Lung (tissue), 12 donors: ENCODE measurements around the gene YY1. TPM values are rescaled to one million over a fixed set of nuclear protein-coding genes. Genes with fewer than 3 reads are reported as not detected.
A peak's percentile ranks its signal among the peaks of the same experiment; 100 is the strongest.

Experiments used
- ATAC-seq: fragments of 200-7000 bp; cut with Tn5 transposase; one replicate; pipeline ENCODE4 v1.9.1; 2020; ENCODE audit warnings: moderate number of reproducible peaks; ENCODE audit not compliant: insufficient read depth, low FRiP score
- DNase-seq, 3 donors: peaks; one replicate each; pipeline ENCODE4 v3.0.0-alpha.2; 2013 to 2017
- H3K27ac ChIP-seq, 2 donors: one replicate each; pipeline ENCODE4 v1.5.1; 2013; ENCODE audit warnings: mild to moderate bottlenecking in 2 of 2, moderate library complexity in 2 of 2, control low read depth in 1 of 2, inconsistent platforms in 1 of 2, low read depth in 1 of 2, low read length in 1 of 2
- H3K27me3 ChIP-seq, 3 donors: one replicate each; pipeline ENCODE4 v1.5.1; 2013; ENCODE audit warnings: low read length in 2 of 3; ENCODE audit not compliant: control insufficient read depth in 3 of 3, insufficient read depth in 3 of 3
- H3K36me3 ChIP-seq, 4 donors: one replicate each; pipeline ENCODE4 v1.5.1; 2013; ENCODE audit warnings: low read length in 4 of 4, mild to moderate bottlenecking in 1 of 4, moderate library complexity in 1 of 4; ENCODE audit not compliant: control insufficient read depth in 4 of 4, insufficient read depth in 4 of 4
- H3K4me1 ChIP-seq, 5 donors: one replicate each; pipeline ENCODE4 v1.5.1; 2013; ENCODE audit warnings: low read length in 5 of 5, mild to moderate bottlenecking in 2 of 5, moderate library complexity in 1 of 5; ENCODE audit not compliant: control insufficient read depth in 5 of 5, insufficient read depth in 5 of 5
- H3K4me3 ChIP-seq: one replicate; pipeline ENCODE4 v1.5.1; 2013; ENCODE audit warnings: mild to moderate bottlenecking, control low read depth, moderate library complexity
- H3K9ac ChIP-seq, 2 donors: one replicate each; pipeline ENCODE4 v1.5.1; 2013; ENCODE audit warnings: low read length in 2 of 2, control low read depth in 1 of 2; ENCODE audit not compliant: insufficient read depth in 1 of 2
- H3K9me3 ChIP-seq, 4 donors: one replicate each; pipeline ENCODE4 v1.5.1; 2013; ENCODE audit warnings: low read length in 3 of 4, mild to moderate bottlenecking in 1 of 4, moderate library complexity in 1 of 4; ENCODE audit not compliant: control insufficient read depth in 4 of 4, insufficient read depth in 3 of 4
- WGBS, 2 donors: extraction: QIAGEN DNeasy Blood & Tissue Kit; methylation state at CpG; one replicate each; pipeline ENCODE4 v1.1.7; 2013; 5-methylcytosine and 5-hydroxymethylcytosine counted together
- polyA plus RNA-seq, 2 donors: library from polyadenylated mRNA; stranded (reverse); fragments of 200-250 nt; gene quantifications; one replicate each; pipeline ENCODE4 v1.2.1, GENCODE V29; 2013
- total RNA-seq, 2 donors: library from RNA; depleted of rRNA in 1 of 2; stranded (reverse); fragments of >200 nt in 1 of 2; gene quantifications; one replicate each; pipeline ENCODE4 v1.2.1, GENCODE V29; 2014 to 2021
- TF ChIP-seq, protein P1 (sequence below): IDR thresholded peaks from 2 replicates; pipeline ENCODE4 v1.5.1; 2012; ENCODE audit warnings: mild to moderate bottlenecking; ENCODE audit errors: control extremely low read depth, extremely low read depth
- donor health status: control.
- donor health status: control.
- donor health status: Bipolar disorder and iron deficiency.
- donor health status: healthy.
- donor health status: DM: yes; HTN: yes; CAD: no.

The YY1 gene
- total and polyA plus RNA-seq, 4 donors = 22.9 to 62.9 (median 34.6) TPM

DNA sequence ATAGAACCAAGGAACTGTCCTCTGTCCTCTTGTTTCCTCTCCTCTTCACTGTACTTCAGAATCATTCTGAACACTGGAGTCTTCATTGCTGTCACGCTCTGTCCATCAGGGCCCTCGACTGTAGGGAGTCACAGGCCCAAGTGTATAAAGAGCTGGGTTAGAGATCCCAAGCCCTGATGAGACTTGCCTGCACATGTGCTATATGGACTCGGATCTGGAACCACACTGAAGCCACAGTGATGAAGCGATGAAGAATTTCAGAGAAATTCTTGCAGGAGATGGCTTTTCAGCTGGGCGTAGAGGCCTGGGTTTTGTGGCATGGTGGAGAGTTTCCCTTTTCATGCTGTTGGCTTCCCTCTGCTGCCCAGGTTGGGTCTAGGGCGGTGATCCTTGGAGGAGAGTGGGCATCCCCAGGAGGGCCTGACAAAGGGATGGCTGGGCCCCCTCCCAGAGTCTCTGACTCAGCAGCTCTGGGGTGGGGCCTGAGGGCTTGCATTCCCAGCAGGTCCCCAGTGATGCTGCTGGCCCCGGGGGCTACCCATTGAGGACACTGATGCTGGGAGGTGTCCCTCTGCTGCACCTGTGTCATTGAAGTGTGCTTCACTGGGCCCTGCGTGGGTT, 39.6 kb upstream of the YY1 start:
- 91 to 92% methylated on average over 8 of the region's 8 CpGs for WGBS, 2 donors
- H3K27me3 ChIP-seq = no peaks in the 10 kb centered on the region
- no peak overlapping the region for H3K4me3 ChIP-seq
- H3K4me1 ChIP-seq = no peaks in the 10 kb centered on the region
- no peaks in the 10 kb centered on the region for H3K9me3 ChIP-seq
- no peak overlapping the region for H3K9ac ChIP-seq
- no peak for DNase-seq
- H3K36me3 ChIP-seq = no peaks in the 10 kb centered on the region
- ATAC-seq = no peak
- TF ChIP-seq, protein P1, sequence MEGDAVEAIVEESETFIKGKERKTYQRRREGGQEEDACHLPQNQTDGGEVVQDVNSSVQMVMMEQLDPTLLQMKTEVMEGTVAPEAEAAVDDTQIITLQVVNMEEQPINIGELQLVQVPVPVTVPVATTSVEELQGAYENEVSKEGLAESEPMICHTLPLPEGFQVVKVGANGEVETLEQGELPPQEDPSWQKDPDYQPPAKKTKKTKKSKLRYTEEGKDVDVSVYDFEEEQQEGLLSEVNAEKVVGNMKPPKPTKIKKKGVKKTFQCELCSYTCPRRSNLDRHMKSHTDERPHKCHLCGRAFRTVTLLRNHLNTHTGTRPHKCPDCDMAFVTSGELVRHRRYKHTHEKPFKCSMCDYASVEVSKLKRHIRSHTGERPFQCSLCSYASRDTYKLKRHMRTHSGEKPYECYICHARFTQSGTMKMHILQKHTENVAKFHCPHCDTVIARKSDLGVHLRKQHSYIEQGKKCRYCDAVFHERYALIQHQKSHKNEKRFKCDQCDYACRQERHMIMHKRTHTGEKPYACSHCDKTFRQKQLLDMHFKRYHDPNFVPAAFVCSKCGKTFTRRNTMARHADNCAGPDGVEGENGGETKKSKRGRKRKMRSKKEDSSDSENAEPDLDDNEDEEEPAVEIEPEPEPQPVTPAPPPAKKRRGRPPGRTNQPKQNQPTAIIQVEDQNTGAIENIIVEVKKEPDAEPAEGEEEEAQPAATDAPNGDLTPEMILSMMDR = no peak
- no peak overlapping the region for H3K27ac ChIP-seq

DNA sequence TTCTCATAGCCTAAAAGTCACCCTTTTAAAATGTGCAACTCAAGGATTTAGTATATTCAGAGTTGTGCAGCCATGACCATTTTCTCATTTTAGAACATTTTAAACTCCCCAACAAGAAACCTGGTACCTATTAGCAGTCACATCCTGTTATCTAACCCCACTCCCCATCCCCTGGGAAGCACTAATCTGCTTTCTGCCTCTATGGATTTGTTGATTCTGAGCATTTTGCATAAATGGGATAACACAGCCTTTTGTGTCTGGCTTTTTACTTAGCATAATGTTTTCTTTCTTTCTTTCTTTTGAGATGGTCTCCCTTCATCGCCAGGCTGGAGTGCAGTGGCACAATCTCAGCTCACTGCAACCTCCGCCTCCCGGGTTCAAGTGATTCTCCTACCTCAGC, 38.6 kb upstream of the YY1 start:
- 87 to 93% methylated on average over 3 of the region's 3 CpGs for WGBS, 2 donors
- H3K9me3 ChIP-seq = no peaks in the 10 kb centered on the region
- H3K4me1 ChIP-seq = peaks cover 0 to 2% (median 0%) of the 10 kb centered on the region in 5 donors
- H3K9ac ChIP-seq = no peak overlapping the region
- H3K36me3 ChIP-seq = no peaks in the 10 kb centered on the region
- H3K27ac ChIP-seq = no peak overlapping the region
- no peak for ATAC-seq
- TF ChIP-seq, protein P1 = no peak
- H3K27me3 ChIP-seq = no peaks in the 10 kb centered on the region
- DNase-seq = no peak
- H3K4me3 ChIP-seq = no peak overlapping the region

DNA sequence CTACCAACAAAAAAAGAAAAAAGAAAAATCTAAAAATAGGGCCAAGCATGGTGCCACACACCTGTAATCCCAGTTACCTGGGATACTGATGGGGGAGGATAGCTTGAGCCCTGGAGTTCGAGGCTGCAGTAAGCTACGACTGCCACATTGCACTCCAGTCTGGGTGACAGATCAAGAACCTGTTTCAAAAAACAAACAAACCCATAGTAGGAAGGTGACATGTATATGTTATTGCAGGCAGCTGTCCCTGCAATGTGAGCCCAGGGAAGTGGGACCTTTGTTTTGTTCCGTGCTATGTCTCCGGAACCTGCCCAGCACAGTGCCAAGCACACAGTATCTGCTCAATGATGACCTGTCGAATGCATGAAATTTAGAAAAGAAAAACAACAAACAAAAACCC, 37.2 kb upstream of the YY1 start:
- H3K27me3 ChIP-seq = no peaks in the 10 kb centered on the region
- H3K36me3 ChIP-seq = no peaks in the 10 kb centered on the region
- TF ChIP-seq, protein P1 = no peak
- no peak overlapping the region for H3K27ac ChIP-seq
- H3K9ac ChIP-seq = no peak overlapping the region
- no peaks in the 10 kb centered on the region for H3K9me3 ChIP-seq
- 84 to 86% methylated on average over 5 of the region's 5 CpGs for WGBS, 2 donors
- H3K4me1 ChIP-seq = peaks cover 0 to 2% (median 0%) of the 10 kb centered on the region in 5 donors
- H3K4me3 ChIP-seq = no peak overlapping the region
- DNase-seq (no peak), ATAC-seq (no peak)

DNA sequence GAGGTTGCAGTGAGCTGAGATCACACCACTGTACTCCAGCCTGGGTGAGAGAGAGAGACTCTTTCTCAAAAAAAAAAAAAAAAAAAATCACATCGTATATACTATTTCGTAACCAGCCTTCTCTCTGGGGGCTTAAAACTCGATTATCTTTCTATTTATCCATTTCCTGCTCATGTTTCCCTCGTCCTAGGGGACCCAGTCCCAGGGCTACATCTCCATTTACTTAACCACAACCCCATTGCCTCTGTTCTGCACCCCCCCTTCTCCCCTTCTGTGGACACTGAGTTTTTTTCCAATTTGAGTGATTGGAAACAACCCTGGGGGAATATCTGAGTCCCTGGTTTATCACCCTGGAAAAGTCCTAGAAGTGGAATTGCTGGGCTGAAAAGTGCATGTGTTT, 36.2 kb upstream of the YY1 start:
- ATAC-seq = no peak

More for the DNA sequence above, 36.2 kb upstream of the YY1 start:
- 31 to 53% methylated on average over 4 of the region's 4 CpGs for WGBS, 2 donors
- TF ChIP-seq, protein P1 = no peak
- Histone ChIP-seq H3K36me3 (no peaks in the 10 kb centered on the region), H3K4me3 (no peak overlapping the region), H3K27me3 (no peaks in the 10 kb centered on the region), H3K9me3 (no peaks in the 10 kb centered on the region), H3K4me1 (peaks cover 0 to 2% (median 0%) of the 10 kb centered on the region in 5 donors), H3K27ac (no peak overlapping the region), H3K9ac (no peak overlapping the region)
- DNase-seq = peak in 1 of 3 donors; percentile 44
